DMS79 (cell line): ENCODE data around the gene CDHR2.
"Not testable (repeated sequence)": the region's sequence is repeated elsewhere in the genome, so short reads cannot be mapped to it uniquely, and the experiment has no call there.

Experiments
- DNase-seq: peaks from one replicate; lab custom pipeline; 2025; lab: John Stamatoyannopoulos, UW

Gene CDHR2

DNA sequence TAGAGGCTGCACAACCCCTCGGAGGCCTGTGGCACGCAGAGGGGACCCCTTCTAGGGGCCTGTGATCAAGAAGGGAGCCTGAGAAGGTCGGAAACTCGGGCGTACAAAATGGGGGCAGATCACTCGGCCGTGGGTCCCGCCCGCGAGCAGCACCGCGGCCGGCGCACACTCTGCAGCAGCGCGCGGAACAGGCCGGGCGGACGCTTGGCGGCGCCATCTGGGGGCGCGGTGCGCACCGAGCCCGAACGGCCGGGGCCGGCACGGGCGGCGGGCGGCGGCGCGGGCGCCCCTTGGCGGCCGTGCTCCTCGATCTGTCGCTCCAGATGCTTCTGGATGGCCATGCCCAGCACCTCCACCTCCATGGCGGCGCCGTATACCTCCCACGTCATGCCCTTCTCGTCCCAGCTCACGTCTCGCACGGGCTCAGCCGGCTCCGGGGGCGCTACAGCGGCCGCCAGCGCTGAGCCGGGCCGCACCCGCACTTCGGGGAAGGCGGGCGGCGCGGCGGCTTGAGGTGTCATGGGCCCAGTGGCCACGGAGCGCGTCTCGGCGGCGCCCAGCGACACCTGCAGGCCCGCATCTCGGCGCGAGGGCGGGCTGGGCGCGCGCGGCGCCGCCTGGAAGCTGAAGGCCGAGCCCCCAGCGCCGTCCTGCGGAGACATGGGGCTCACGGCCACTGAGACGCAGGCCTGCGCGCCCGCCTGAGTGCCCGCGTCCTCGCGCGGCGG lies 47.7 kb downstream of the CDHR2 start:
- DNase-seq, result no peak

GRCh38 chr5:176597417-176598389 lies 48.6 kb downstream of the CDHR2 start:
- DNase-seq, result no peak

GRCh38 chr5:176599749-176600430 lies 50.7 kb downstream of the CDHR2 start:
- not testable (repeated sequence) for DNase-seq

DNA sequence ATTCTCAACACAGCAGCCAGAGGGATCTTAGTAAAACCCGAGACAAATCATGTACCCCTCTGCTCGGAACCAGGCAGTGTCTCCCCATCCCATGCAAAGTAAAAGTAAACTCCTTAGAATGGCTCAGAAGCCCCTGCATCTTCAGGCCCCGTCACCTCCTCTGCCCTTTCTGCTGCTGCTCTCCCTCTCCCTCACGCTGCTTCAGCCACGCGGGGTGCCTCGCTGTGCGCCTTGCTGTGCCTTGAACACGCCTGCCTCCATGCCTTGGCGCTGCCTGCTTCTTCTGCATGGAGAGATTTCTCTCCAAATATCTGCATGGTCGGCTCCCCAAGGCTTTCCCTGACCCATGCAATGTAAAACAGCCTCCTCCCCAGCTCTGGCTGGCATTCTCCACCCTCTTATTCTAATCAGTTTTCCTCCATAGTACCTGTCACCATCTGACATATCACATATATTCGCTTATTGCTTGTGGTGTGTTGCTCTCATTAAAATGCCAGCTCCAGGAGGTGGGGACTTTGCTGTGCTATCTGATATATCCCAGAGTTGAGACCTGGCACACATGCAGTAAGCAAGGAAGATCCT lies 52.9 kb downstream of the CDHR2 start:
- DNase-seq, result no peak

GRCh38 chr5:176603091-176603490 lies 53.9 kb downstream of the CDHR2 start:
- no peak for DNase-seq

- no peak for DNase-seq
These were observed 56.9 kb downstream of the CDHR2 start for GRCh38 chr5:176606032-176606431.

DNA sequence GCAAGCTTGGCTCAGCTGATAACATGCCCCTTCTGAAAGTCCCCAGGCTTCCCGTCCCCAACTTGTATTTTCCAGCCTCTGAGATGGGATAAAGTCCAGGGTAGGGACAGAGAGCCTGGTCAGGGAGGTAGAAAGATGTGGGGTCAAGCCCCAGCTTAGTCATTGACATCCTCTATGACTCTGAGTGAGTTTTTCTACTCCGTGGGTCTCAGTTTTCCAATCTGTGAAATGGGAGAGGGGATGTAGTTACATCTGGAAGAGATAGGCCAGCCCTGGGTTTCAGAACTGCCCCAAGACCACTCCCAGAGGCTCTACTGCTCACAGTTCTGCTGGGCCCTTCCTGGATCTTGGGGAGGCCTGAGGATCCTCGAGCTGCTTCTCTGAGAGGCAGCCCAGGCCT lies 57.7 kb downstream of the CDHR2 start:
- no peak for DNase-seq

DNA sequence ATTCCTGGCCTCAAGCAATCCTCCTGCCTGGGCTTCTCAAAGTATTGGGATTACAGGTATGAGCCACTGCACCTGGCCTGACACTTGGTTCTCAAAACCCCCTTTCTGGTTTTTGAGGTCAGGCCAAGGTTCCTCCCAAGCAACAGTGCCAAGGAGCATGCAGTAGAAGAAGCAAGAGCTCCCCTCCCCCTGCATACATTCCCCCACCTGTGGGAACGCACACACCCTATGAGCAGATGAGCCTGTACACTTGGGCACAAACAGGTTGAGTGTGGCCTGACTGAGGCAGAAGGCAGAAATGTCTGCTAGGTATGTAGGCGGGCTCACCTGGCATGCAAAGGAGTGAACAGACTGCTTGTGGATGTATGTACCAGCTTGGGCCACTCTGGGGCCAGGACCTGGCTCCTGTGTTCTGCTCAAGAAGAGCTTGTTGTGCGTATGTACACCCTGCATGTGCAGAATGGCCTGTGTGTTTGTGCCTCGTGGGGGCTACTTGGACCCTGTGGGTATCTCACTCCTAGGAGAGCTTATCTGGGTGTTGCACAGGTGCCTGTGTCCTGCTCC lies 59.1 kb downstream of the CDHR2 start:
- DNase-seq, result no peak

- DNase-seq, result no peak
These were observed 60.0 kb downstream of the CDHR2 start for GRCh38 chr5:176608937-176609723.

DNA sequence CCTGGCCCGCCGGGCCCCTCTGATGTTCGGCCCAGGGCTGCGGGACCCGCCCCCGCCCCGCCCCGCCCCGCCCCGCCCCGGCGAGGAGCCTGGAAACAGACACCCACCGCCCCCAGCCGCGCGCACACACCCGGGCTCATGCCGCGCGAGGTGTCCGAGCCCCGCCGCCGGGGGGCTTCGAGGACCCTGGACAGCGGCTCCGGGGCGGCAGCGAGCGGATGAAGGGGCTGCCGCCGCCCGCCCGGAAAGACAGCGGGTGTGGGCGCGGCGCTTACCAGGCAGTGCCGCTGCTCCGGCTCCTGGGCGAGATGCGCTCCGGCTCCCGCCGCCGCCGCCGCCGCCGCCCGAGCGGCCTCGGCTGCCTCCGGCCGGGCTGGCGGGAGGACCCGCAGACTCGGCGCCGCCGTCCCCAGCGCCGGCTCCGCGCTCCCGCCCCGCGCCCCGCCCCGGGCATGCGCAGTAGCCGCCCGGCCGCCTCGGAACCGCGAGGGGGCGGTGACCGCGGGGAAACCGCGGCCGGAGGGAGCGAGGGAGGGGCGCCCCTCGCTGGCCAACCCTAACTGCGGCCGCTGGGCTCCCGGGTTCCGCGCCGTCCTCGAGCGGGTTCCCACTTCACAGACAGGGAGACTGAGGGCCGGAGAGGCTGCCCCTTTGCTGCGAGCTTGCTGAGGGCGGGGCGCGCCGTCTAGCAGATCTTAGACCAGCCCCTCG lies 60.7 kb downstream of the CDHR2 start, which contains the start of gene GPRIN1:
Gene GPRIN1 (minus strand): TSS at position 433 of the 711 bp plus-strand sequence. CDS start 10,322 bp downstream, outside the sequence.
- peak; percentile 14 for DNase-seq

- no peak for DNase-seq
These were observed 61.3 kb downstream of the CDHR2 start for GRCh38 chr5:176610435-176610773.

DNA sequence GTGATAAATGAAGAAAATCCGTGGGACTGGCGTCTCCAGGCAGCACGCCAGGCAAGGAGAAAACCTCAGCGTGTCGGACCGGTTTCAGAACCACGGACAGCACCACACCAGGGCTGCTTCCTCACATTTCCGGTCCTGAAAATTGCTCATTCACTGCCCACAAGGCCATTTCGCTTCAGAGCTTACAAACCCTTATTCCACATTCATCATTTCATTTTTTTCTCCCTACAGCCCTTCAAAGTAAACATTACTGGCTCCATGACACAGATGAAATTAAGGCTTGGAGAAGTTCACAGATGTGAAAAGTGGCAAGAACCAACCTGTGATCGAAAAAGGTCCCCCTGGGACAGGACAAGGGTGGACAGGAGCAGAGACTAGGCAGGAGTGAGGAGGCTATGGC lies 62.3 kb downstream of the CDHR2 start:
- DNase-seq, result no peak

- DNase-seq, result no peak
These were observed 62.9 kb downstream of the CDHR2 start for GRCh38 chr5:176612008-176612407.

DNA sequence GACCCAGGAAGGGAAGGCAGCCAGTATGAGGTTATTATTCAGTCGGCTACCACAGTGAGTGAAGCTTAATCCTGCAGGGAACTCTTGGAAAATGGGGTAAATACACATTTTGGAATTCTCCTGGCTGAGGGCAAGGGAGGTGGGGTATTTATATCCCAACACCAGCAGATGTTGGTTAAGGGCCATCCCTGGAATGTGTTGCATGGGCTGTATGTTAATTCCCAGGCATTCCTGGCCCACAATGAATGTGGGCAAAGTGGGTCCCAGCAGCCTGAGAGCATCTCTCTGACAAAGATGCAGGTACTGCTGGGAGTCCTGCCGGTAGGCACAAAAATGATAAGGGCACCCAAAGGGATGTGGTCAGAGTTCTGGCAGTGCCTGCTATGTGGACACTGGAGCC lies 63.7 kb downstream of the CDHR2 start:
- no peak for DNase-seq

- no peak for DNase-seq
These were observed 65.8 kb downstream of the CDHR2 start for GRCh38 chr5:176614805-176615478.

GRCh38 chr5:176616511-176616910 lies 67.4 kb downstream of the CDHR2 start:
- DNase-seq, result no peak

GRCh38 chr5:176618783-176619182 lies 69.6 kb downstream of the CDHR2 start:
- DNase-seq, result no peak

GRCh38 chr5:176619203-176619568 lies 70.0 kb downstream of the CDHR2 start:
- peak; percentile 4 for DNase-seq

- no peak for DNase-seq
These were observed 70.6 kb downstream of the CDHR2 start for GRCh38 chr5:176619569-176620332.
